Epithelial cell of esophagus (primary cell): ENCODE measurements around the gene TRAPPC12.

ENCODE experiments used
- DNase-seq: peaks from one replicate; pipeline ENCODE4 v3.0.0; 2010; ENCODE audit warnings: low read depth
- H3K4me3 ChIP-seq: 2 replicates; pipeline ENCODE4 v1.5.1; 2011; ENCODE audit warnings: mild to moderate bottlenecking, low read length, control low read depth
- TF ChIP-seq, protein P1 (sequence below): IDR thresholded peaks from 2 replicates; pipeline ENCODE4 v1.5.1; 2011; ENCODE audit warnings: low read depth, mild to moderate bottlenecking, low read length, control low read depth, inconsistent platforms; ENCODE audit not compliant: insufficient read depth; ENCODE audit errors: missing control alignments

The TRAPPC12 gene

GRCh38 chr2:3476985-3477327 lies 97.5 kb downstream of the TRAPPC12 start:
- no peak for DNase-seq
- TF ChIP-seq, protein P1, sequence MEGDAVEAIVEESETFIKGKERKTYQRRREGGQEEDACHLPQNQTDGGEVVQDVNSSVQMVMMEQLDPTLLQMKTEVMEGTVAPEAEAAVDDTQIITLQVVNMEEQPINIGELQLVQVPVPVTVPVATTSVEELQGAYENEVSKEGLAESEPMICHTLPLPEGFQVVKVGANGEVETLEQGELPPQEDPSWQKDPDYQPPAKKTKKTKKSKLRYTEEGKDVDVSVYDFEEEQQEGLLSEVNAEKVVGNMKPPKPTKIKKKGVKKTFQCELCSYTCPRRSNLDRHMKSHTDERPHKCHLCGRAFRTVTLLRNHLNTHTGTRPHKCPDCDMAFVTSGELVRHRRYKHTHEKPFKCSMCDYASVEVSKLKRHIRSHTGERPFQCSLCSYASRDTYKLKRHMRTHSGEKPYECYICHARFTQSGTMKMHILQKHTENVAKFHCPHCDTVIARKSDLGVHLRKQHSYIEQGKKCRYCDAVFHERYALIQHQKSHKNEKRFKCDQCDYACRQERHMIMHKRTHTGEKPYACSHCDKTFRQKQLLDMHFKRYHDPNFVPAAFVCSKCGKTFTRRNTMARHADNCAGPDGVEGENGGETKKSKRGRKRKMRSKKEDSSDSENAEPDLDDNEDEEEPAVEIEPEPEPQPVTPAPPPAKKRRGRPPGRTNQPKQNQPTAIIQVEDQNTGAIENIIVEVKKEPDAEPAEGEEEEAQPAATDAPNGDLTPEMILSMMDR: no peak
- H3K4me3 ChIP-seq: no peak overlapping the region

GRCh38 chr2:3478846-3479385 lies 99.4 kb downstream of the TRAPPC12 start:
- DNase-seq: no peak
- TF ChIP-seq, protein P1: no peak
- H3K4me3 ChIP-seq: no peak overlapping the region

GRCh38 chr2:3479430-3480320 lies 100.2 kb downstream of the TRAPPC12 start:
- no peak overlapping the region for H3K4me3 ChIP-seq
- TF ChIP-seq, protein P1: no peak
- DNase-seq: no peak

- no peak for DNase-seq
- TF ChIP-seq, protein P1: no peak
Observed at GRCh38 chr2:3480352-3481010, 101.0 kb downstream of the TRAPPC12 start.

GRCh38 chr2:3481011-3481400 lies 101.5 kb downstream of the TRAPPC12 start:
- TF ChIP-seq, protein P1: no peak
- no peak for DNase-seq
- H3K4me3 ChIP-seq: no peak overlapping the region

More at GRCh38 chr2:3480352-3481010, 101.0 kb downstream of the TRAPPC12 start:
- no peak overlapping the region for H3K4me3 ChIP-seq

DNA sequence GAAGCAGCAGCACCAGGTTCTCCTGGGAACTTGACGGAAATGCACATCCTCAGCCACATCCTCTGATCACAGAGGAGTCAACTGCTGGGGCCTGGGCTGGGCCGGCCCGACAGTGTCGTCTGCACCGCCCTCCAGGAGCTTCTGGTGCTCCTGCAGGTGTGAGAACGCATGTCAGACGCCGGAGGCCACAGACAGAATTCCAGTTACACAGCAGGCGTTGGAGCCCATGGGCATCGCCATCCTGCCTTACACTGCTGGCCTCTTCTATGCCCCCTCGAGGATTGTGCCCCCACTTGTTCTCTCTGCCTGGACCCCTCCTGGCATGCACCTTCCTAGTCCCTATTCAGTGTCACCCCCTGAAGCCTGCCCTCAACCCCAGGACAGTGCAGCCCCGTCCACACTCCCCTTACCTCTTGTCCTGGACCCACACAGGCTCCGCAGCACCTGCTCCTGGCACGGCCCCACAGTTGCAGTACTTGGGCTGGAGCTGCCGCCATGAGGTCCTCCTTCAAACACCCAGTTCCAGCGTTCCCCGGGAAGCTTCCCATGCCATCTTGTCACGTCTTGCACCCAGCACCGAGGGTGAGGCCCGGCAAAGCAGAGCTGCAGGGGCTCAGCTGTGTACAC lies 102.4 kb downstream of the TRAPPC12 start:
- no peak for DNase-seq
- TF ChIP-seq, protein P1: no peak
- no peak overlapping the region for H3K4me3 ChIP-seq
